Neural progenitor cell (in vitro differentiated cells): ENCODE measurements around the gene SLC35B4.

Experiments
- EZH2phosphoT487 ChIP-seq: fragments of 200-600 bp; sonication (generic); IDR thresholded peaks from 2 replicates; pipeline ENCODE4 v1.6.1; 2017; ENCODE audit warnings: antibody characterized with exemption
- TF ChIP-seq, protein P1 (sequence below): fragments of 200-600 bp; sonication (generic); IDR thresholded peaks from 2 replicates; pipeline ENCODE4 v1.5.1; 2017; ENCODE audit warnings: antibody characterized with exemption, mild to moderate bottlenecking

DNA sequence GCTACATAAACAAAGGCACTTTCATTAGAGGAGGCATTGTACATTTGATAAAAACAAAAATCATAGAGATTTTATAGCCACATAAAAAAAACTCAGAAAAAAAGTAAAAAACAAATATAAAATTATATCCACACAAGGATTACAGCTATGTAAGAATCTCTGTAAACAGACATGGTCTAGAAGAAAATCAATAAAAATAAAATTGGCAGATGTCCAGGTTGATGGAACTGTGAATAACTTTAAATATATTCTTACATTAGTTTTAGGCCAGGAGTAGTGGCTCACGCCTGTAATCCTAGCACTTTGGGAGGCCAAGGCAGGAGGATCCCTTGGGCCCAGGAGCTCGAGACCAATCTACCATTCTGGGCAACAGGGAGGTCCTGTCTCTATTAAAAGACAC, 19.2 kb downstream of the SLC35B4 start:
- TF ChIP-seq, protein P1, sequence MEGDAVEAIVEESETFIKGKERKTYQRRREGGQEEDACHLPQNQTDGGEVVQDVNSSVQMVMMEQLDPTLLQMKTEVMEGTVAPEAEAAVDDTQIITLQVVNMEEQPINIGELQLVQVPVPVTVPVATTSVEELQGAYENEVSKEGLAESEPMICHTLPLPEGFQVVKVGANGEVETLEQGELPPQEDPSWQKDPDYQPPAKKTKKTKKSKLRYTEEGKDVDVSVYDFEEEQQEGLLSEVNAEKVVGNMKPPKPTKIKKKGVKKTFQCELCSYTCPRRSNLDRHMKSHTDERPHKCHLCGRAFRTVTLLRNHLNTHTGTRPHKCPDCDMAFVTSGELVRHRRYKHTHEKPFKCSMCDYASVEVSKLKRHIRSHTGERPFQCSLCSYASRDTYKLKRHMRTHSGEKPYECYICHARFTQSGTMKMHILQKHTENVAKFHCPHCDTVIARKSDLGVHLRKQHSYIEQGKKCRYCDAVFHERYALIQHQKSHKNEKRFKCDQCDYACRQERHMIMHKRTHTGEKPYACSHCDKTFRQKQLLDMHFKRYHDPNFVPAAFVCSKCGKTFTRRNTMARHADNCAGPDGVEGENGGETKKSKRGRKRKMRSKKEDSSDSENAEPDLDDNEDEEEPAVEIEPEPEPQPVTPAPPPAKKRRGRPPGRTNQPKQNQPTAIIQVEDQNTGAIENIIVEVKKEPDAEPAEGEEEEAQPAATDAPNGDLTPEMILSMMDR: no peak
- TF ChIP-seq EZH2phosphoT487: no peak
